Suprapubic skin (tissue), 4 donors: ENCODE data around the gene MYEOV. TPM values are rescaled to one million over a fixed set of nuclear protein-coding genes. Genes with fewer than 3 reads are reported as not detected.

Experiments
- DNase-seq, 2 donors: peaks; one replicate each; pipeline ENCODE4 v3.0.0-alpha.2; 2019; ENCODE audit warnings: low spot score in 2 of 2
- H3K27ac ChIP-seq: fragments of 200-600 bp; sonication (generic); one replicate; pipeline ENCODE4 v1.5.1; 2019
- H3K27me3 ChIP-seq: fragments of 200-600 bp; sonication (generic); one replicate; pipeline ENCODE4 v1.5.1; 2019
- H3K36me3 ChIP-seq: fragments of 200-600 bp; sonication (generic); one replicate; pipeline ENCODE4 v1.5.1; 2019
- H3K4me1 ChIP-seq: fragments of 200-600 bp; sonication (generic); one replicate; pipeline ENCODE4 v1.5.1; 2019
- H3K4me3 ChIP-seq: fragments of 200-600 bp; sonication (generic); one replicate; pipeline ENCODE4 v1.5.1; 2019; ENCODE audit warnings: mild to moderate bottlenecking
- H3K9me3 ChIP-seq: fragments of 200-600 bp; sonication (generic); one replicate; pipeline ENCODE4 v1.5.1; 2019
- EP300 ChIP-seq: sonication (generic); formaldehyde crosslinking; IDR thresholded peaks from one replicate; pipeline ENCODE4 v1.6.1; 2017; ENCODE audit warnings: antibody characterized with exemption
- POLR2A ChIP-seq, 2 donors: fragments of 450-650 bp; IDR thresholded peaks; one replicate each; pipeline ENCODE4 v1.6.1; 2017; ENCODE audit warnings: antibody characterized with exemption in 2 of 2, mild to moderate bottlenecking in 2 of 2, moderate library complexity in 2 of 2
- POLR2AphosphoS5 ChIP-seq, 3 donors: sonication (generic); formaldehyde crosslinking; IDR thresholded peaks; one replicate each; pipeline ENCODE4 v1.6.1; 2017; ENCODE audit warnings: antibody characterized with exemption in 3 of 3
- WGBS: methylation state at CpG from one replicate; pipeline ENCODE4 v1.1.5; 2018; 5-methylcytosine and 5-hydroxymethylcytosine counted together
- total RNA-seq, 4 donors: library from RNA; depleted of rRNA; stranded (reverse); fragments of >200 nt; gene quantifications; one replicate each; pipeline ENCODE4 v1.1.0, GENCODE V29; 2016
- TF ChIP-seq, protein P1 (sequence below), 2 donors: fragments of 200-600 bp in 1 of 2; fragments of 450-650 bp in 1 of 2; sonication (generic) in 1 of 2; IDR thresholded peaks; one replicate each; pipeline ENCODE4 v1.5.1; 2016 to 2019; ENCODE audit warnings: antibody characterized with exemption in 2 of 2, mild to moderate bottlenecking in 1 of 2, moderate library complexity in 1 of 2

Gene MYEOV
- total RNA-seq, 4 donors from 2014 or later: 9.9 to 25.6 (median 15.8) TPM

DNA sequence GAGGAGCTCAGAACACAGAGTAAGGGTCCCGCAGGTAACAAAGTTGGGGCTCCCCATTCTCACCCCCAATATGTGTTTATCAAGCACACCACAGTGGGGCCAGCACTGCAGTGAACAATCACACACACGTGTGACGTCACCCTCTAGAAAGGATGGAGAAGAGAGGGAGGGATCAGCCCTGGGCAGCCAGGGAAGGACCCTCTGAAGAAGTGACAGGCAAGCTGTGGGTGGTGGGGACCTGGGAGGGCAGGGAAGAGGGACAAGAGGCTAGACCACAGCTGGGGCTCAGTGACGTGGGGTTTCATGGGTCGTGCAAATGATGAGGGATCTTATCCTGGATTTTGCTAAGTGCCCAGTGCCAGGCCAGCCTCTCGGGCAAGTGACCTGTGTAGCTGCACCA lies 28.7 kb upstream of the MYEOV start:
- no peaks in the 10 kb centered on the region for H3K9me3 ChIP-seq
- TF ChIP-seq EP300 (no peak), POLR2A (IDR thresholded peaks at IDR 0.05) (no peak), POLR2AphosphoS5 (IDR thresholded peaks at IDR 0.05) (no peak)
- TF ChIP-seq, protein P1, sequence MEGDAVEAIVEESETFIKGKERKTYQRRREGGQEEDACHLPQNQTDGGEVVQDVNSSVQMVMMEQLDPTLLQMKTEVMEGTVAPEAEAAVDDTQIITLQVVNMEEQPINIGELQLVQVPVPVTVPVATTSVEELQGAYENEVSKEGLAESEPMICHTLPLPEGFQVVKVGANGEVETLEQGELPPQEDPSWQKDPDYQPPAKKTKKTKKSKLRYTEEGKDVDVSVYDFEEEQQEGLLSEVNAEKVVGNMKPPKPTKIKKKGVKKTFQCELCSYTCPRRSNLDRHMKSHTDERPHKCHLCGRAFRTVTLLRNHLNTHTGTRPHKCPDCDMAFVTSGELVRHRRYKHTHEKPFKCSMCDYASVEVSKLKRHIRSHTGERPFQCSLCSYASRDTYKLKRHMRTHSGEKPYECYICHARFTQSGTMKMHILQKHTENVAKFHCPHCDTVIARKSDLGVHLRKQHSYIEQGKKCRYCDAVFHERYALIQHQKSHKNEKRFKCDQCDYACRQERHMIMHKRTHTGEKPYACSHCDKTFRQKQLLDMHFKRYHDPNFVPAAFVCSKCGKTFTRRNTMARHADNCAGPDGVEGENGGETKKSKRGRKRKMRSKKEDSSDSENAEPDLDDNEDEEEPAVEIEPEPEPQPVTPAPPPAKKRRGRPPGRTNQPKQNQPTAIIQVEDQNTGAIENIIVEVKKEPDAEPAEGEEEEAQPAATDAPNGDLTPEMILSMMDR (IDR thresholded peaks at IDR 0.05): no peak
- DNase-seq: no peak
- 91% methylated on average over 6 of the region's 6 CpGs for WGBS
- H3K4me3 ChIP-seq: no peak overlapping the region
- H3K4me1 ChIP-seq: no peaks in the 10 kb centered on the region
- H3K36me3 ChIP-seq: no peaks in the 10 kb centered on the region
- H3K27me3 ChIP-seq: no peaks in the 10 kb centered on the region
- H3K27ac ChIP-seq: no peak overlapping the region

DNA sequence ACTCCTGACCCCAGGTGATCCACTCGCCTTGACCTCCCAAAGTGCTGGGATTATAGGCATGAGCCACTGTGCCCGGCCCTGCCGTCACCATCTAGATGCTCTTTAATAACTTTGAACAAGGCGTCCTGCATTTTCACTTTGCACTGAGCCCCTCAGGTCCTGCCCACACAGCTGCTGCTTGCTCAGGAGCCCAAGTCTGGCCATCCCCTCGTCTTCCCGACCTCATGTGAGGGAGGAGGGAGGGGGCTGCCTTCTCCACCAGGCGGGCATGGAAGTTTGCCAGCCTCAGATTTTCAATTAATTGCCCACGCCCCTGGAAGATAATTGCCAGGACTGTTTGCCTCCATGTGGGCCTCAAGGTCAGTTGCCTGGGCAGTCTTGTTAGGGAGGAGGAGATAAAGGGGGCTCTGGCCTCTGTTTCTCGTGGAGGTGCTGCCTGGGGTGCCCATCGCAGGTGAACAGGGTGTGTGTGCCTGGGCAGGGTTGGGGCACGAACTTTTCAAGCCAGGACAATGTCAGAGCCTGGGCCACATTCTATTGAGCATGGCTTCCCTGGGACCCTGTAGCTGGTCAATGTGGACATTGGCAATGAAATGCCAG lies 27.9 kb upstream of the MYEOV start:
- no peaks in the 10 kb centered on the region for H3K36me3 ChIP-seq
- WGBS: 88% methylated on average over 10 of the region's 11 CpGs
- H3K9me3 ChIP-seq: no peaks in the 10 kb centered on the region
- TF ChIP-seq POLR2AphosphoS5 (IDR thresholded peaks at IDR 0.05) (no peak), EP300 (no peak), POLR2A (IDR thresholded peaks at IDR 0.05) (no peak)
- TF ChIP-seq, protein P1 (IDR thresholded peaks at IDR 0.05): no peak
- H3K27ac ChIP-seq: no peak overlapping the region
- no peaks in the 10 kb centered on the region for H3K4me1 ChIP-seq
- no peak for DNase-seq
- H3K4me3 ChIP-seq: no peak overlapping the region
- no peaks in the 10 kb centered on the region for H3K27me3 ChIP-seq

DNA sequence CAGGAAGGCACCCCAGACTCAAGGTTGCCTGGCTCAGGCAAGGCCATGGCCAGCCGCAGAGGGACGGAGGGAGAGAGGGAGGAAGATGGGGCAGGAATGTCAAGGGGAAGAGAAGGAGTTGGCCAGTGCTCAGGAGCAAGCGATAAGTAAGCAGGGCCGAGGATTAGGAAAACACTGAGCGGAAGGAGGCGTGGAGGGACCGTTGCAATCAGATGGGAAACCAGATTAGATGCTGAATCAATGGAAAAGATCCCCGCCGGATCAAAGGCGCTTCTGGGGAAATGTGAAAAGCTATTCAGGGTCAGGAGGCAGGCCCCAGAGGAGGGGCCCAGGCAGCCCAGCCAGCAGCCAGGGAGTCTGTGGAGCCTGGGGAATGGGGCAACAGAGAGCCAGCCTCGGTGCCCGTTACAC lies 26.6 kb upstream of the MYEOV start:
- Histone ChIP-seq H3K36me3 (no peaks in the 10 kb centered on the region), H3K27ac (no peak overlapping the region), H3K9me3 (no peaks in the 10 kb centered on the region), H3K4me3 (no peak overlapping the region), H3K27me3 (no peaks in the 10 kb centered on the region), H3K4me1 (no peaks in the 10 kb centered on the region)
- no peak for DNase-seq
- WGBS: 86% methylated on average over 12 of the region's 12 CpGs
- no peak for TF ChIP-seq POLR2AphosphoS5 (IDR thresholded peaks at IDR 0.05)
- no peak for TF ChIP-seq EP300
- no peak for TF ChIP-seq POLR2A (IDR thresholded peaks at IDR 0.05)
- TF ChIP-seq, protein P1 (IDR thresholded peaks at IDR 0.05): no peak

DNA sequence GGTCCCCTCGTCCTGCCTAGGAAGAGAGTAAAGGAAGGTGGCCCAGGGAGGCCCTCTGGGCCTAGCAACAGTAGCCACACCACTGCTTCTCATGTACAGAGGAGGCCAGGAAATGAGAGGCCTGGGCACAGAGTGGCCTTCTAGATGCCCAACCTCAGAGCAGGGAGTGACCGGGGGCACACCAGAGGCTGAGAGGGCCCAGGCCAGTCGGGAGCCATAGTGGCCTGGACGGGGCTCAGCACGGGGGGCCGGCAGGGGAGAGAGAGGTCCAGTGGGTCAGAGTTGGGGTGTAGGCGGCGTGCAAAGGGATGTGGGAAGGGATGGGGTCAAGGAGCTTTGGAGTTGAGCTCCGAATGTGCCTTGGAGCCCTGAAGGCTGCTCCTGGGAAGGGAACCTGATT lies 25.0 kb upstream of the MYEOV start:
- Histone ChIP-seq H3K27ac (no peak overlapping the region), H3K9me3 (no peaks in the 10 kb centered on the region), H3K27me3 (no peaks in the 10 kb centered on the region), H3K4me3 (no peak overlapping the region), H3K36me3 (no peaks in the 10 kb centered on the region), H3K4me1 (peaks cover 15% of the 10 kb centered on the region)
- 95% methylated on average over 8 of the region's 9 CpGs for WGBS
- TF ChIP-seq, protein P1 (IDR thresholded peaks at IDR 0.05): no peak
- no peak for TF ChIP-seq POLR2A (IDR thresholded peaks at IDR 0.05)
- no peak for TF ChIP-seq EP300
- TF ChIP-seq POLR2AphosphoS5 (IDR thresholded peaks at IDR 0.05): no peak
- no peak for DNase-seq

DNA sequence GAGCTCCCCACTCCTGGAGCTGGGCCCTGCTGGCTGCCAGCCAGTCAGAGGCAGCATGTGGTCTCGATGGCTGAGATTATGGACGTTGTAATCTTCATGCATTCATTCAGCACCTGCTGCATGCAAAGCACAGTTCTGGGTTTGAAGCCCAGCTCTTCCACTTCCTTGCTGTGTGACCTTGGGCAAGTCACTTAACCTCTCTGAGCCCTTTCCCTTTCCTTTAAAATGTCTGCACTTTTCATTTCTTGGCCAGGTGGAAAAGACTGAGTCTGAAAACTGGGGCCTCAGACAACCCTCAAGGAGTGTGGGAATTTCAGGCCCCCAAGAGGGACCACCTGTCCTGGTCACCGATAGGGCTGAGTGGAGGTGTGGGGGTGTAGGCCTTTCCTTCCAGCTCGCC lies 24.6 kb upstream of the MYEOV start:
- DNase-seq: no peak
- WGBS: 97% methylated on average over 3 of the region's 4 CpGs
- H3K4me3 ChIP-seq: no peak overlapping the region
- H3K27me3 ChIP-seq: no peaks in the 10 kb centered on the region
- H3K4me1 ChIP-seq: peaks cover 20% of the 10 kb centered on the region
- H3K36me3 ChIP-seq: no peaks in the 10 kb centered on the region
- no peaks in the 10 kb centered on the region for H3K9me3 ChIP-seq
- H3K27ac ChIP-seq: no peak overlapping the region
- no peak for TF ChIP-seq EP300
- TF ChIP-seq POLR2AphosphoS5 (IDR thresholded peaks at IDR 0.05): no peak
- no peak for TF ChIP-seq POLR2A (IDR thresholded peaks at IDR 0.05)
- TF ChIP-seq, protein P1 (IDR thresholded peaks at IDR 0.05): no peak
